Ascending aorta (tissue), 2 donors: Measurements from ENCODE around the gene NUAK1. TPM values are rescaled to one million over a fixed set of nuclear protein-coding genes. Genes with fewer than 3 reads are reported as not detected.

Source experiments
- DNase-seq, 2 donors: peaks; one replicate each; pipeline ENCODE4 v3.0.0-alpha.2; 2019; ENCODE audit warnings: low spot score in 2 of 2
- H3K27ac ChIP-seq, 2 donors: fragments of 200-600 bp; sonication (generic); one replicate each; pipeline ENCODE4 v1.5.1; 2016 to 2017; ENCODE audit warnings: mild to moderate bottlenecking in 1 of 2
- H3K27me3 ChIP-seq: fragments of 200-600 bp; sonication (generic); one replicate; pipeline ENCODE4 v1.5.1; 2017
- H3K36me3 ChIP-seq, 2 donors: fragments of 200-600 bp; sonication (generic); one replicate each; pipeline ENCODE4 v1.5.1; 2016
- H3K4me1 ChIP-seq, 2 donors: fragments of 200-600 bp; sonication (generic); one replicate each; pipeline ENCODE4 v1.5.1; 2016 to 2017; ENCODE audit warnings: mild to moderate bottlenecking in 1 of 2
- H3K4me3 ChIP-seq, 2 donors: fragments of 200-600 bp; sonication (generic); one replicate each; pipeline ENCODE4 v1.5.1; 2016 to 2017; ENCODE audit warnings: mild to moderate bottlenecking in 1 of 2
- H3K9me3 ChIP-seq, 2 donors: fragments of 200-600 bp; sonication (generic); one replicate each; pipeline ENCODE4 v1.5.1; 2016
- intact Hi-C: fragments of 100-400 bp; cut with DNase I; formaldehyde crosslinking; loops from one replicate; pipeline ENCODE4 v1.15.1; 2023
- total RNA-seq: library from RNA; depleted of rRNA; stranded (reverse); fragments of >200 nt; gene quantifications from one replicate; pipeline ENCODE4 v1.1.0, GENCODE V29; 2016
- TF ChIP-seq, protein P1 (sequence below), 3 experiments: fragments of 200-600 bp in 2 of 3; fragments of 450-650 bp in 1 of 3; sonication (generic) in 2 of 3; IDR thresholded peaks; one replicate each; pipeline ENCODE4 v1.5.1; 2016 to 2019; ENCODE audit warnings: antibody characterized with exemption in 3 of 3, mild to moderate bottlenecking in 1 of 3, moderate library complexity in 1 of 3

Gene NUAK1
- total RNA-seq, 1 donor from 2014 or later = 29.7 TPM

DNA sequence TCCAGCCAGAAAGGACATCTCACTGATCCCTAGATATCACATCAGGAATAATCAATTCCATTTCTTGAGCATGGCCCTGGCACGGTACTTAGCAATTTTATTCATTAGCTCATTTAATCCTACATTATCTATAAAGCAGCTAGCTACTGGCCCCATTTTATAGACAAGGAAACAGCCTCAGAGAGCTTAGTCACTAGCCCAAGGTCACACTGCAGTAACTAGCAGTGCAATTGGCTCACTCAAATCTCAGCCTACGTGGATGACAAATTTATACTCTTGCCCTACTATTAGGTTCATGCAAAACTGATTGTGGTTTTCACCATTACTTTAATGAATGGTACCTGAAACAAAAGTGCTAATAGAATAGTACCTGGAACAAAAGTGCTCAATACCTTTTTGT, 41.7 kb downstream of the NUAK1 start:
- H3K36me3 ChIP-seq = peaks cover 0 to 11% of the 10 kb centered on the region in 2 donors
- H3K27me3 ChIP-seq = no peaks in the 10 kb centered on the region
- TF ChIP-seq, protein P1, sequence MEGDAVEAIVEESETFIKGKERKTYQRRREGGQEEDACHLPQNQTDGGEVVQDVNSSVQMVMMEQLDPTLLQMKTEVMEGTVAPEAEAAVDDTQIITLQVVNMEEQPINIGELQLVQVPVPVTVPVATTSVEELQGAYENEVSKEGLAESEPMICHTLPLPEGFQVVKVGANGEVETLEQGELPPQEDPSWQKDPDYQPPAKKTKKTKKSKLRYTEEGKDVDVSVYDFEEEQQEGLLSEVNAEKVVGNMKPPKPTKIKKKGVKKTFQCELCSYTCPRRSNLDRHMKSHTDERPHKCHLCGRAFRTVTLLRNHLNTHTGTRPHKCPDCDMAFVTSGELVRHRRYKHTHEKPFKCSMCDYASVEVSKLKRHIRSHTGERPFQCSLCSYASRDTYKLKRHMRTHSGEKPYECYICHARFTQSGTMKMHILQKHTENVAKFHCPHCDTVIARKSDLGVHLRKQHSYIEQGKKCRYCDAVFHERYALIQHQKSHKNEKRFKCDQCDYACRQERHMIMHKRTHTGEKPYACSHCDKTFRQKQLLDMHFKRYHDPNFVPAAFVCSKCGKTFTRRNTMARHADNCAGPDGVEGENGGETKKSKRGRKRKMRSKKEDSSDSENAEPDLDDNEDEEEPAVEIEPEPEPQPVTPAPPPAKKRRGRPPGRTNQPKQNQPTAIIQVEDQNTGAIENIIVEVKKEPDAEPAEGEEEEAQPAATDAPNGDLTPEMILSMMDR (IDR thresholded peaks at IDR 0.05) = no peak
- no peaks in the 10 kb centered on the region for H3K9me3 ChIP-seq
- peaks cover 5 to 43% of the 10 kb centered on the region in 2 donors for H3K4me1 ChIP-seq
- intact Hi-C loops = no loop called here
- H3K4me3 ChIP-seq = no peak overlapping the region
- no peak for DNase-seq
- H3K27ac ChIP-seq = peak overlapping the region; percentile 87 to 92

DNA sequence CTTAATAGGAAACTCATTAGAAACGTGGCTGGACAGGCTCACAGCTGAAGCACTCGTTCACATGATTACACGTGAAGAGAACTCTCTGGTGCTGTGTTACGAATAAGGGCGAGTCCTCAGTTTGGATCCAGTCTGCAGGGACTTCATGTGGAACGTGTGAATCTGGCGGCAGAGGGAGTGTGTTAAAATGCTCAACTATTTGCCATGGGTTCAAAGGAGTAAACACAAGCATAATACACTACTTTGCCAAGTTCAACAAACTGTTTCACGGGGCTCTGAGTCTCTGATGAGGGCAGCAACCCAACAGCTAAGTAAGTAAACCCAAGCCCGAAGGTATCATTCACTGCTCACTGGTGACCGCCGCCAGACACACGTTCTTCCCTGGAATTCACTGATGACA, 42.4 kb downstream of the NUAK1 start:
- H3K27me3 ChIP-seq = no peaks in the 10 kb centered on the region
- intact Hi-C loops = no loop called here
- TF ChIP-seq, protein P1 (IDR thresholded peaks at IDR 0.05) = no peak
- no peaks in the 10 kb centered on the region for H3K9me3 ChIP-seq
- H3K4me3 ChIP-seq = no peak overlapping the region
- peak overlapping the region; percentile 87 to 92 for H3K27ac ChIP-seq
- DNase-seq = peak in 1 of 2 donors; percentile 82
- peaks cover 5 to 45% of the 10 kb centered on the region in 2 donors for H3K4me1 ChIP-seq
- peaks cover 0 to 10% of the 10 kb centered on the region in 2 donors for H3K36me3 ChIP-seq

DNA sequence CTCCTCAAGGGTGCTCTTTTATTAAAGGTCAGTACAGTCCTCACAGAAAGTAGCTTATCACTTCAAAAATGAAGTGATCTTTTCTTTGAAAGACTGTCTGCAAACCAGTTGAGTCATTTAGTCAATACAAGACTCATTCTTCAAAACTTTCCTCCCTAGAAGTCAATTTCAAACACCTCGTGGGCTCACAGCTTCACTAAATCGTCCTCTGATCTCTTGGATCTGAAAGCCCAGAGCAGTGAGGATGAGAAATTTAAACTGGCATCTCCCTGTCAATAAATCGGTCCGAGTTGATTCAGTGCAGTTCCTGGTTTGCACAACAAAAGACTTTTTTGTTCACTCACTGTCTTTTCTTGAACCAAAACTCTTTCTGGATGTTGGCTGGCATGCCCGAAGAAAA, 44.5 kb downstream of the NUAK1 start:
- H3K36me3 ChIP-seq = peaks cover 0 to 2% of the 10 kb centered on the region in 2 donors
- no peaks in the 10 kb centered on the region for H3K9me3 ChIP-seq
- intact Hi-C loops = loop anchor here (5.0 kb wide), 1 partner anchor 232 kb away; no protein-coding TSS in a partner anchor
- peak overlapping the region; percentile 87 to 92 for H3K27ac ChIP-seq
- TF ChIP-seq, protein P1 (IDR thresholded peaks at IDR 0.05) = no peak
- DNase-seq = no peak
- peaks cover 16 to 58% of the 10 kb centered on the region in 2 donors for H3K4me1 ChIP-seq
- H3K27me3 ChIP-seq = no peaks in the 10 kb centered on the region
- H3K4me3 ChIP-seq = no peak overlapping the region

DNA sequence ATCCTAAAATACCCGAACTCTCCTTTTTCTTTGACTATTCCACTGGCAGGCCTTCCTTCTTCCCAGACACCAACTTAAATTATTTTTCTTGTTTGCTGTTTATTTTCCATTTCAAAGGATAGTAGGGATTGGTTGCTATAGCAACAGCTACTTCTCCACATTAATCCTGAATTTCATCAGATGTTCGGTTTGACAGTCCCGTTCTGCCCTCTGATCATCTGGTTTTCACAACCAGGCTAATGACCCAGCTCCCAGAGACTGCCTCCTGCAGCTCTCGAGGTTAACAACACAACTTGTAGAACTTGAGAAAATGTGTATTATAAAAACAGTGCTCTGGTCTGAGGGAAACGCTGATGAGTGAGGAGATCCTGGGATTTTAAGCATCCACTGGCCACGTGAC, 45.5 kb downstream of the NUAK1 start:
- Histone ChIP-seq H3K9me3 (no peaks in the 10 kb centered on the region), H3K4me1 (peaks cover 18 to 69% of the 10 kb centered on the region in 2 donors), H3K4me3 (no peak overlapping the region), H3K27me3 (no peaks in the 10 kb centered on the region), H3K27ac (peak overlapping the region; percentile 87 to 92), H3K36me3 (peaks cover 0 to 2% of the 10 kb centered on the region in 2 donors)
- DNase-seq = peak in 1 of 2 donors; percentile 52
- intact Hi-C loops = loop anchor here (5.0 kb wide), 1 partner anchor 231 kb away; no protein-coding TSS in a partner anchor
- TF ChIP-seq, protein P1 (IDR thresholded peaks at IDR 0.05) = no peak

DNA sequence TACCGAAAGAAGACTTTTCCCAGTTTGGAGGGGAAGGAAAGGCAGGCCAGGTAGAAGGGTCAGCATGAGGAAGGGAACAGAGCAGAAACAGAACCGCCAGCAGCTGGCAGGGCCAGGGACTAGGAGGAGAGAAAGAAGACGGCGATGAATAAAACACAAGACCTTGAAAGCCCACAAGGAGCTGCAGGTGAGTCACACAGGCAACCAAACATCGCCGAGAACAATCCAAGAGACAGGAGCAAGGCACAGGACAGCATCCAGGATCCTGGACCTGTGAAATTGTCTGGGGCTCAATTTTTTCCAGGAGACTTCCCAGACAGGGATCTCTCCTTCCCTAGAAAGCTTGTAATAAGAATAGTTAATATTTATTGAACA, 47.3 kb downstream of the NUAK1 start:
- peaks cover 18 to 66% of the 10 kb centered on the region in 2 donors for H3K4me1 ChIP-seq
- no peaks in the 10 kb centered on the region for H3K9me3 ChIP-seq
- peak overlapping the region; percentile 87 to 92 for H3K27ac ChIP-seq
- TF ChIP-seq, protein P1 (IDR thresholded peaks at IDR 0.05) = no peak
- H3K27me3 ChIP-seq = no peaks in the 10 kb centered on the region
- H3K36me3 ChIP-seq = peaks cover 4 to 5% of the 10 kb centered on the region in 2 donors
- H3K4me3 ChIP-seq = no peak overlapping the region
- intact Hi-C loops = loop anchor here (1.0 to 5.0 kb wide), 5 partner anchors 21 to 229 kb away; no protein-coding TSS in a partner anchor
- no peak for DNase-seq
